Suppressor macrophage treated with lipopolysaccharide for 1 hour (primary cell): ENCODE results near the gene CDH5.

ENCODE experiments used
- DNase-seq, 3 donors: peaks; one replicate each; pipeline ENCODE4 v3.0.0-alpha.2; 2020 to 2022

Gene CDH5

GRCh38 chr16:66419527-66419926 is 53.0 kb downstream of the CDH5 start:
- peak in 1 of 3 donors; percentile 15 for DNase-seq

DNA sequence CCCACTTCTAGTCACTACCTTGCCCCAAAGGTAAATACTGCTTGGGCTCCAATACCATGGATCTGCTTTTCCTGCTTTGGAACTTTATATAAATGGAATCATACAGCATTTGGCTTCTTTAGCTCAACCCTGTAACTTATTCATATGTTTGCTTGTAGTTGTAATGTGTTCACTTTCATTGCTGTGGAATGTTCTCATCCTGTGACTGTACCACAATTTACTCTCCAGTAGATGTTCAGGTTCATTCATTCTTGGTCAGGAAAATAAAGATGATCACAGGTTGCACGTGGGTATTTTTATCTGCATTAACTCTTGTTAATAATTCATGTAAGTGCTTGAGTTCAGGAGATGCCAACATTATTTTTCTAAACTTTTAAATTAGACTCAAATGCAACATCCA is 53.9 kb downstream of the CDH5 start:
- no peak for DNase-seq

DNA sequence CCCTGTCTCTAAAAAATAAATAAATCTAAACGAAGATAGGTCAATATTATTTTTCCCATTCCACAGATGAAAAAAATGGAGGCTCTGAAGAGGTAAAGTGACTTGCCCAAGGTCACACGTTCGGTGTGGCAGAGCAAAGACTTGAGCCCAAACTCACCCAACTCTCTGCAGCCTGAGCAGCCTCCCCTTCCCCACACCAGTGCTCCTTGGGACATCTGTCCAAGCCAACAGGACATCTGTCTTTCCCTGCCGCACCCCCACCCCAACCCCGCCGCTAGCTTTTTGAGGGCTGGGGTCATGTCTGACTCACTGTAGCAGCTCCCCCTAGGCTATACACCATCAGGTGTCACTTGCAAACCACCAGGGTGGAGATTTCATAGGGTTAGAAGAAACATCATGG is 55.4 kb downstream of the CDH5 start:
- DNase-seq = no peak

DNA sequence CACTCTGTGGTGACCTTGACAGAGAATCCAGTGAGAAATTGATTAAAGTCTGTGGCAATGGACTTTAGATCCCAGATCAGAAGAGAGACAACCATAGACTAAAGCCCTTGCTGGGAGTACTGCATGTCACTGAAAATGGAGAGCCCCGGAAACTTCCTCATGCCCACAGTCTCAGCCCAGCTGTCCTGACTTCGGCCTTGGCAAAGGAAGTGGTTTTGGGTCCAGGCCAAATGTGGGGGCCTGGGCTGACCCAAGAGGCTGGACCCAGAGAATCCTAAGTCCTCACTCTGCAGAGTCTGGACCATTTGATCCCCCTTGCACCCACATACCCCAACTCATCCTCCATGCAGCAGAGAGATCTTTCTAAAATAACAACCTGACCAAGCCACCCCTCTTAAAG is 55.9 kb downstream of the CDH5 start:
- peak; percentile 43 to 59 (median 52) for DNase-seq

DNA sequence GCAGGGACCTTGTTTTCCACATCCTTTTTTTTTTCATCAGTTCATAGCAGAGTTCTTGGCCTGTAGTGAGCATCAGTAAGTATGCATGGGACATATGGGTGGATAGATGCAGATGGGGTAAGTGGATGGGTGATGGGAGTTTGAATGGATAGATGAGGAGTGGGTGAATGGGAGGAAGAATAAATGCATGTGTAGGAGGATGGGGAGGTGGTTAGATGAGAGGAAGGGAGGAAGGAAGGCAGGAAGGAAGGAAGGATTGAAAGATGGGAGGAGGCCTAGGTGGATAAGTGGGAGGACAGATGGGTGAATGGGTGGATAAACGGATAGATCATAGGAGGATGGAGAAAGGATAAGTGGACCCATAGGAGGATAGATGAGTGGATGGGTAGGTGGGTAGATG is 56.7 kb downstream of the CDH5 start:
- DNase-seq = no peak

GRCh38 chr16:66425651-66426050 is 59.2 kb downstream of the CDH5 start:
- peak in 1 of 3 donors; percentile 22 for DNase-seq

DNA sequence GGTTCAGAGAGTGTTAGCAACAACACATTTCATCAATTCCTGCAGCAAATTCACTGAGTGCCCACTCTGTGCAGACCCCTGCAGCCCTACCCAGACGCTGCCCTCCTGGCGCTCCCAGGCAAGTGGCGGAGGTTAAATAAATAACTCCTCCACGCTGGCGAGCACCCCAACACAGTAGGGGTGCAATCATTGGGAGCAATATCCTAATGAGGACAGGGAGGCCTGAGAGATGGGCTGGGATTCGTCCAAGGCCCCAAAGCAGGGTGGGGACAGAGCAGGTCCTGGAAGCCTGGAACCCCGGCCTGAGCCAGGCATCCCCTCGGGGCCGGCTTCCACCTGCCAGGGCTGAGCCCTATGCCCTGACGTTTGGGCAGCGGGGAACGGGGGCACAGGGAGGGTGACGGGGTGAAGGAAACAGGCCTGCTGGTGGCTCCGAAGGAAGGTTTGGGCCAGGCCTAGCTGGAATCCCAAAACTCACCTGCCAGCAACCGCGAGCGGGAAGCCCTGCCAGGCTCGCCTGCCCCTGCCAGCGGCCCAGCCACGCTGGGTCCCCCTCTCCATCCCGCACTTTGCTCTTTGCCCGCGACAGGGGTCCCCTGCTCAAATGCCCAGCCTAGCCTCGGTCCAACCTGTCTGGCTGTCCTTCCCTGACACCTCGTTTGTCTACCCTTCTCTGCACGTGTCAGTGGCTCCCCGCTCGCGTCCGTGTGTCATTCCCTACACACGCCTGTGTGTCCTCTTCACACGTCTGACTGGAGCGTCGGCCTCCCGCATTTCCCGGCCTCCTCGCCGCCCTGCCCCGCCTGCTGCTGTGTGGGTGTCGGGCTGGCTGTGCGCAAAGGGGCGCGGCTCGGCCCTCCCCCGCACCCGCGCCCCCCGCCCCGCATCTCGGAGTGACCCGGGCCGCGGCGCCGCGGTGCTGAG is 59.9 kb downstream of the CDH5 start:
- peak in 2 of 3 donors; percentile 41 to 46 for DNase-seq

- peak; percentile 29 to 63 (median 48) for DNase-seq
Observed at GRCh38 chr16:66427036-66427860, 60.8 kb downstream of the CDH5 start, which contains the start of gene BEAN1. Gene BEAN1 (plus strand): TSS chr16:66427295. CDS start chr16:66437677, 10,382 bp downstream.

- DNase-seq = peak; percentile 57 to 78 (median 60)
Observed at GRCh38 chr16:66427871-66428681, 61.6 kb downstream of the CDH5 start.

GRCh38 chr16:66428682-66429251 is 62.3 kb downstream of the CDH5 start:
- DNase-seq = no peak

- DNase-seq = no peak
Observed at GRCh38 chr16:66429290-66429962, 62.9 kb downstream of the CDH5 start.

GRCh38 chr16:66430214-66430613 is 63.7 kb downstream of the CDH5 start:
- no peak for DNase-seq

DNA sequence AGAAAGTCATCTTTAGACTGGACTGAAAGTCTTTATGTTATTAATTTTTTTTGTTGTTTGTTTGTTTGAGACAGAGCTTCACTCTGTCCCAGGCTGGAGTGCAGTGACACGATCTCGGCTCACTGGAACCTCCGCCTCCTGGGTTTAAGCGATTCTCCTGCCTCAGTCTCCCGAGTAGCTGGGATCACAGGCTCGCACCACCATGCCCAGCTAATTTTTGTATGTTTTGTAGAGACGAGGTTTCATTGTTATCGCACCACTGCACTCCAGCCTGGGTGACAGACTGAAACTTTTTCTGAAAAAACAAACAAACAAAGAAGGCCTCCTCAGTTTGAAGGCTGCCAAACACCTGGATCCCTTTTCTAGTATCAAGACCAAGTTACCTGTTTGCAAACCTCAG is 65.3 kb downstream of the CDH5 start:
- DNase-seq = no peak

- DNase-seq = no peak
Observed at GRCh38 chr16:66432429-66432828, 65.9 kb downstream of the CDH5 start.

GRCh38 chr16:66434619-66435430 is 68.3 kb downstream of the CDH5 start:
- no peak for DNase-seq

DNA sequence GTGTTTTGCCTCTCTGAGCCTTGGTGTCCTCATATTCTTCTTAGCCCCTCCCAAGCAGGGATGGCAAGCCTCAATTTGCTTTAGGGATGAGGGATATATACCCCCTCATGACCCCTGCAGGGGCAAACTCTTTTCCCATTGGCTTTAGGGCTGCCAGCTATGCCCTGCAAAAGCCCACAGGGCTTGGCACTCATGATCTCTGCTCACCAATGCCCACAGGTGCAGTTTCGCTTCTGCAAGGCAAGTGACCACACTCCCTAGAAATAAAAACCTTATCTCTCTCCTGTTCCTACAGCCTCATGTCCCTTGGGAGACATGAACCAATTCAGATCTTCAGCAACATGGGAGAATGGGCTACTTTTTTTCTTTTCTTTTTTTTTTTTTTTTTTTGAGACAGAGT is 69.4 kb downstream of the CDH5 start:
- no peak for DNase-seq

DNA sequence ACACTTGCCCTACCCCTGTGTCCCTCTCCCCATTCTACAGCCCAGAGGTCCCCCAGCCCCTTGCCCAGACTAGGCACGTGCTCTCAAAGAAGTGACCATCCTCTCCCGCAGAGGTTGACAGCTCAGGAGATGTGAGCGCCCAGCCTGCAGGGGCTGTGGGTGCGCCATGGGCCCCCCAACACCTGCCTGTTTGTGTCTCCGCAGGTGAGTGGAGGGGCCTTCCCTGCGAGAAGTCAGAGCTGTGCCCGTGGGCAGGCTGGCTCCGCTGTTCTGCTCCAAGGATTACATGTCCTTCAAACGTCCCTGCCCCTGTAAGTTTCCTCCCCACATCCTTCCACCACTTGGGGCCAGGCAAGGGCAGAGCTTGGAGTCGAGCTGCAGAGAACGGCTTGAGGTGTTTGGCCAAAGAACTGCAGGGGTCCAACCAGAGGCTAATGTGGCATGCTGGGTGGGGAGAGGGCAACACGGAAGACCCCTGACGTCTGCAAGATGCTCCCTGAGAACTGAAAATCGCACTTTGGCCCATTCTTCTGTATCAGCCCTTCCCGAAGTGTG is 71.0 kb downstream of the CDH5 start:
- no peak for DNase-seq

DNA sequence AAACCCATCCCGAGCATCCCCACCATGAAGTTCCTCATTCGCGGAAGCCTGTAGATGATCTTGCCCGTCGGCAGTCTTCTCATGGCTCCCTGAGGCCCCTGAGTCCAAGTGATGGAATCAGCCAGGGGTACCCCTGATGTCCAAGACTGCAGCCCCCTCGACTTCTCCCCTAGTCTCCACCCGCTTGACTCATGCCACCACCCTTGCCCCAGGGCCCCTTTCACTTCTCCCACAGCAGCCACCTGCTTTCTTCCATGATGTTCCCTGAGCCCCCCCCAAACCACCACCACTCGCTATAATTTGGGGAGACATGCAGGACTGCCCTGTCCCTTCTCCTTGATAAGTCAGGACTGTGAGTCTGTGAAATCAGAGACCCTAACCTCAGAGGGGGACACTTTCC is 72.0 kb downstream of the CDH5 start:
- DNase-seq = no peak

DNA sequence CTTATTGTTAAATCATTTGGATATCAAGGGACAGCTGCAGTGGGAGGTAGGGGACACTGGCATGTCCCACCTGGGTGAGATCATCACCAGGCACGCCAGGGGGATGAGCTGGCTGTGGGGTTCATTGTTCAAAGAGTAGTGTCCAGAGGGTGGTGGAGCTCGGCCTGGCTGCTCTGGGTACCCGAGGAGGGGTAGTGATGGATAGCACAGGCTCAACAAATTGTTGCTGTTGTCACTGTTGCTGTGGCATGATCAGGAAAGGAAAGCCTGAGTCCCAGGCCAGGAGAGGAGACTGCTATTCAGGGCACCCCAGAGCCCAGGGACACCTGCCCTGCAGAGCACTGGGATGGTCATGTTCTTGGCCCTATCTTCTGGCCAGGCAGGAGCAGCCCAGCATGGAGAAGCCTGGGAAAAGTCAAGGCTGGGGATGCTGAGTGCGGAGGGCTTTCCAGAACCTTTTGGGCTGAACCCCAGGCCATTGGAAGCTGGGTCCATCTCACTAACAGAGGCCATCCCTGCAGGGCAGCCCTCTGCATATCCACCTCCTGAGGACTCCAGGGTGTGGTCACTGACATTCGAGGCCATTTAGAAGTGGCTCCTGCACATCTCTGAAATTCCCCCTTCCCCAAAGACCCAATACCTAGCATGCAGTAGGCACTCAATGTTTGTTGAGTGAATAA is 72.7 kb downstream of the CDH5 start:
- no peak for DNase-seq

- no peak for DNase-seq
Observed at GRCh38 chr16:66440271-66440802, 73.8 kb downstream of the CDH5 start.
